Thoracic aorta (tissue), 2 donors: ENCODE data around the gene NNT. TPM values are rescaled to one million over a fixed set of nuclear protein-coding genes. Genes with fewer than 3 reads are reported as not detected.
A peak's percentile ranks its signal among the peaks of the same experiment; 100 is the strongest.
"Not testable (repeated sequence)": the region's sequence is repeated elsewhere in the genome, so short reads cannot be mapped to it uniquely, and the experiment has no call there.

Source experiments
- ATAC-seq: fragments of 150-250 bp; one replicate; pipeline ENCODE4 v1.8.0; 2017; ENCODE audit warnings: low read depth; ENCODE audit not compliant: insufficient number of reproducible peaks, low FRiP score
- DNase-seq: peaks from one replicate; pipeline ENCODE4 v3.0.0-alpha.2; 2020; ENCODE audit warnings: low spot score
- H3K27ac ChIP-seq, 2 donors: fragments of 200-600 bp; sonication (generic); 1 replicate in 1 of 2; 2 replicates in 1 of 2; pipeline ENCODE4 v1.5.1; 2016; ENCODE audit warnings: mild to moderate bottlenecking in 2 of 2, moderate library complexity in 2 of 2
- H3K27me3 ChIP-seq: fragments of 200-600 bp; sonication (generic); replicated peaks from 2 replicates; pipeline ENCODE4 v1.6.0; 2016; ENCODE audit warnings: mild to moderate bottlenecking; ENCODE audit not compliant: insufficient read depth
- H3K36me3 ChIP-seq: fragments of 200-600 bp; sonication (generic); one replicate; pipeline ENCODE4 v1.5.1; 2016
- H3K4me1 ChIP-seq, 2 donors: fragments of 200-600 bp; sonication (generic); 1 replicate in 1 of 2; 2 replicates in 1 of 2; pipeline versions ENCODE4 v1.5.1 to v1.6.0; 2016; ENCODE audit warnings: low read depth in 2 of 2, mild to moderate bottlenecking in 1 of 2; ENCODE audit not compliant: control insufficient read depth in 1 of 2
- H3K4me3 ChIP-seq: fragments of 200-600 bp; sonication (generic); 2 replicates; pipeline ENCODE4 v1.5.1; 2016; ENCODE audit warnings: mild to moderate bottlenecking
- H3K9me3 ChIP-seq: fragments of 200-600 bp; sonication (generic); 2 replicates; pipeline ENCODE4 v1.5.1; 2016
- CTCF ChIP-seq: fragments of 200-600 bp; sonication (generic); IDR thresholded peaks from one replicate; pipeline ENCODE4 v1.5.1; 2019; ENCODE audit warnings: antibody characterized with exemption
- total RNA-seq, 2 donors: library from RNA; depleted of rRNA; stranded (reverse); fragments of >200 nt; gene quantifications; one replicate each; pipeline versions ENCODE4 v1.1.0 to v1.2.3, GENCODE V29; 2016

Gene NNT
- total RNA-seq: 10 to 100 TPM; 27.9 to 28.9 TPM

- no peak for TF ChIP-seq CTCF
- H3K27me3 ChIP-seq: no peaks in the 10 kb centered on the region
- H3K4me3 ChIP-seq: peak within 1 kb of the TSS; percentile 99
- peak within 1 kb of the TSS; percentile 86 to 94 for H3K27ac ChIP-seq
- no peaks in the 10 kb centered on the region for H3K36me3 ChIP-seq
- peak; percentile 9 for DNase-seq
- H3K4me1 ChIP-seq: peaks cover 11 to 29% of the 10 kb centered on the region in 2 donors
- H3K9me3 ChIP-seq: no peaks in the 10 kb centered on the region
- peak; percentile 48 for ATAC-seq
These were observed at the start of gene NNT for GRCh38 chr5:43602461-43603343. Gene NNT (plus strand): TSS chr5:43603180. CDS start chr5:43609196, 6,016 bp downstream.

- Histone ChIP-seq H3K4me1 (peaks cover 21 to 49% of the 10 kb centered on the region in 2 donors), H3K27me3 (no peaks in the 10 kb centered on the region), H3K4me3 (no peak overlapping the region), H3K27ac (no peak overlapping the region), H3K36me3 (no peaks in the 10 kb centered on the region), H3K9me3 (no peaks in the 10 kb centered on the region)
- ATAC-seq: no peak
- no peak for DNase-seq
- no peak for TF ChIP-seq CTCF
These were observed 49.6 kb upstream of the NNT start for GRCh38 chr5:43553381-43553780.

- Histone ChIP-seq H3K4me3 (peak overlapping the region; percentile 95), H3K27me3 (no peaks in the 10 kb centered on the region), H3K36me3 (no peaks in the 10 kb centered on the region), H3K27ac (no peak overlapping the region), H3K4me1 (peaks cover 21 to 49% of the 10 kb centered on the region in 2 donors), H3K9me3 (no peaks in the 10 kb centered on the region)
- TF ChIP-seq CTCF: no peak
- no peak for ATAC-seq
- no peak for DNase-seq
These were observed 48.5 kb upstream of the NNT start for GRCh38 chr5:43554497-43554896.

GRCh38 chr5:43555895-43556606 is 46.9 kb upstream of the NNT start:
- peaks cover 21 to 49% of the 10 kb centered on the region in 2 donors for H3K4me1 ChIP-seq

GRCh38 chr5:43556607-43556856 is 46.4 kb upstream of the NNT start:
- Histone ChIP-seq H3K4me3 (peak overlapping the region; percentile 95), H3K27ac (peak overlapping the region; percentile 91 to 92), H3K4me1 (peaks cover 21 to 48% of the 10 kb centered on the region in 2 donors)
- H3K36me3 ChIP-seq, ATAC-seq, H3K9me3 ChIP-seq, H3K27me3 ChIP-seq: not testable (repeated sequence)
- DNase-seq: peak; percentile 29

More at GRCh38 chr5:43555895-43556606, 46.9 kb upstream of the NNT start:
- H3K9me3 ChIP-seq: no peaks in the 10 kb centered on the region
- TF ChIP-seq CTCF: no peak
- peak overlapping the region; percentile 91 to 92 for H3K27ac ChIP-seq
- ATAC-seq (peak; percentile 4), DNase-seq (peak; percentile 3)
- H3K27me3 ChIP-seq: no peaks in the 10 kb centered on the region
- H3K36me3 ChIP-seq: no peaks in the 10 kb centered on the region
- peak overlapping the region; percentile 95 for H3K4me3 ChIP-seq
